Endothelial cell of umbilical vein (primary cell): ENCODE measurements around the gene SLC6A18. TPM values are rescaled to one million over a fixed set of nuclear protein-coding genes. Genes with fewer than 3 reads are reported as not detected.

Experiments
- BruUV-seq: library from RNA; stranded (reverse); fragments of 400-500 nt; replicated peaks from 2 replicates; lab custom pipeline; 2021; lab: Mats Ljungman, UMichigan
- CTCF ChIA-PET: fragments of 300-600, 350-600 bp; sonication (Branson Sonifier 250); formaldehyde crosslinking; loops from one replicate; lab custom pipeline; 2021; ENCODE audit warnings: antibody characterized with exemption, inconsistent platforms; lab: Charles Lee
- POLR2A ChIA-PET: fragments of 300-600, 350-600 bp; sonication (Branson Sonifier 250); formaldehyde crosslinking; loops from one replicate; lab custom pipeline; 2021; ENCODE audit warnings: antibody characterized with exemption, inconsistent platforms; lab: Charles Lee
- DNase-seq: peaks from one replicate; pipeline ENCODE4 v3.0.0-alpha.2; 2011; ENCODE audit warnings: low read depth, low spot score
- FAIRE-seq: peaks from 2 replicates; lab custom pipeline; 2011; peaks lifted over from hg19 to GRCh38; lab: Jason Lieb, UNC
- H2AFZ ChIP-seq: 2 replicates; pipeline ENCODE4 v1.6.0; 2012; ENCODE audit warnings: low read depth, low read length, control low read depth, inconsistent platforms
- H3K27ac ChIP-seq: 2 replicates; pipeline ENCODE4 v1.5.1; 2011; ENCODE audit warnings: low read depth, mild to moderate bottlenecking, control low read depth, low read length, moderate library complexity; ENCODE audit not compliant: insufficient read depth
- H3K27me3 ChIP-seq, 2 experiments: 2 replicates each; pipeline versions ENCODE4 v1.6.0 to v1.6.1; 2011; ENCODE audit warnings: low read length in 2 of 2, mixed read lengths in 1 of 2; ENCODE audit not compliant: control insufficient read depth in 2 of 2, insufficient read depth in 2 of 2
- H3K36me3 ChIP-seq, 2 experiments: 2 replicates in 1 of 2; 3 replicates in 1 of 2; pipeline ENCODE4 v1.5.1; 2011; ENCODE audit warnings: low read length in 2 of 2, mild to moderate bottlenecking in 1 of 2, moderate library complexity in 1 of 2; ENCODE audit not compliant: control insufficient read depth in 2 of 2, insufficient read depth in 2 of 2; ENCODE audit errors: extremely low read depth in 1 of 2
- H3K4me1 ChIP-seq: 3 replicates; pipeline ENCODE4 v1.5.1; 2011; ENCODE audit warnings: mild to moderate bottlenecking, low read length; ENCODE audit not compliant: control insufficient read depth, insufficient read depth; ENCODE audit errors: extremely low read depth
- H3K4me2 ChIP-seq: 2 replicates; pipeline ENCODE4 v1.6.1; 2011; ENCODE audit warnings: low read length, control low read depth, mixed read lengths; ENCODE audit not compliant: insufficient read depth
- H3K4me3 ChIP-seq, 3 experiments: fragments of 200-600 bp in 1 of 3; sonication (generic), shearing (Covaris generic) in 1 of 3; replicated peaks in 1 of 3; 2 replicates each; pipeline ENCODE4 v1.5.1; 2011 to 2016; ENCODE audit warnings: control low read depth in 3 of 3, low read length in 3 of 3, mild to moderate bottlenecking in 2 of 3, inconsistent platforms in 1 of 3, low read depth in 1 of 3, moderate library complexity in 1 of 3; ENCODE audit not compliant: insufficient read depth in 1 of 3
- H3K79me2 ChIP-seq: 2 replicates; pipeline ENCODE4 v1.6.0; 2012; ENCODE audit warnings: low read length, inconsistent platforms; ENCODE audit not compliant: control insufficient read depth, insufficient read depth
- H3K9ac ChIP-seq: replicated peaks from 2 replicates; pipeline ENCODE3; 2011; ENCODE audit warnings: low read length, control low read depth; ENCODE audit not compliant: insufficient read depth; ENCODE audit errors: extremely low read depth
- H3K9me1 ChIP-seq: replicated peaks from 3 replicates; pipeline ENCODE4 v1.6.0; 2011; ENCODE audit warnings: mild to moderate bottlenecking, low read length; ENCODE audit not compliant: control insufficient read depth, insufficient read depth; ENCODE audit errors: extremely low read depth
- H3K9me3 ChIP-seq: replicated peaks from 2 replicates; pipeline ENCODE4 v1.5.1; 2012; ENCODE audit warnings: low read length, inconsistent platforms; ENCODE audit not compliant: control insufficient read depth, insufficient read depth
- H4K20me1 ChIP-seq: replicated peaks from 2 replicates; pipeline ENCODE3; 2011; ENCODE audit warnings: mild to moderate bottlenecking, low read length; ENCODE audit not compliant: control insufficient read depth, insufficient read depth; ENCODE audit errors: extremely low read depth
- EZH2 ChIP-seq: IDR thresholded peaks from 2 replicates; pipeline ENCODE4 v1.6.1; 2012; ENCODE audit warnings: borderline replicate concordance, low read depth, mild to moderate bottlenecking, moderate library complexity, low read length, inconsistent platforms; ENCODE audit not compliant: severe bottlenecking
- POLR2AphosphoS5 ChIP-seq: IDR thresholded peaks from 2 replicates; pipeline ENCODE4 v1.6.1; 2012; ENCODE audit warnings: low read depth, mild to moderate bottlenecking, control low read depth, low read length, moderate library complexity; ENCODE audit not compliant: insufficient read depth
- dilution Hi-C: fragments of 300-500 bp; cut with MboI; formaldehyde crosslinking; loops from one replicate; pipeline ENCODE4 v1.15.0; 2019; ENCODE audit warnings: low sequenced_read_pairs; ENCODE audit not compliant: extremely low pct_ligation_motif_present
- intact Hi-C: fragments of 100-400 bp; cut with micrococcal nuclease; formaldehyde crosslinking; loops from one replicate; pipeline ENCODE4 v1.10.0; 2022
- polyA plus RNA-seq, 4 experiments: library from polyadenylated mRNA; depleted of rRNA in 3 of 4; stranded (reverse) in 3 of 4; unstranded in 1 of 4; fragments of >200 nt; gene quantifications; 2 replicates each; pipeline versions ENCODE4 v1.2.1 to v1.2.3, GENCODE V29; 2011 to 2012; ENCODE audit warnings: missing spikeins in 1 of 4
- total RNA-seq: library from RNA; stranded (reverse); gene quantifications from 2 replicates; pipeline ENCODE4 v1.2.3, GENCODE V29; 2021
- TF ChIP-seq, protein P1 (sequence below), 2 donors: IDR thresholded peaks; 1 replicate in 1 of 2; 2 replicates in 1 of 2; pipeline ENCODE4 v1.5.1; 2011; ENCODE audit warnings: low read length in 2 of 2, mild to moderate bottlenecking in 2 of 2, moderate library complexity in 2 of 2, control low read depth in 1 of 2, inconsistent platforms in 1 of 2, low read depth in 1 of 2; ENCODE audit not compliant: insufficient read depth in 1 of 2; ENCODE audit errors: extremely low read depth in 1 of 2

The SLC6A18 gene
- total and polyA plus RNA-seq, 2 donors (not counting 3 experiments of a cell fraction or from before 2014, with no cell fraction given), result not detected

- ChIA-PET POLR2A (no interaction called here), CTCF (no interaction called here)
- no peak overlapping the region for H3K27ac ChIP-seq
- FAIRE-seq (no peak), DNase-seq (no peak)
- no peak overlapping the region for H2AFZ ChIP-seq
- BruUV-seq, result no TSS peak
- TF ChIP-seq, protein P1, sequence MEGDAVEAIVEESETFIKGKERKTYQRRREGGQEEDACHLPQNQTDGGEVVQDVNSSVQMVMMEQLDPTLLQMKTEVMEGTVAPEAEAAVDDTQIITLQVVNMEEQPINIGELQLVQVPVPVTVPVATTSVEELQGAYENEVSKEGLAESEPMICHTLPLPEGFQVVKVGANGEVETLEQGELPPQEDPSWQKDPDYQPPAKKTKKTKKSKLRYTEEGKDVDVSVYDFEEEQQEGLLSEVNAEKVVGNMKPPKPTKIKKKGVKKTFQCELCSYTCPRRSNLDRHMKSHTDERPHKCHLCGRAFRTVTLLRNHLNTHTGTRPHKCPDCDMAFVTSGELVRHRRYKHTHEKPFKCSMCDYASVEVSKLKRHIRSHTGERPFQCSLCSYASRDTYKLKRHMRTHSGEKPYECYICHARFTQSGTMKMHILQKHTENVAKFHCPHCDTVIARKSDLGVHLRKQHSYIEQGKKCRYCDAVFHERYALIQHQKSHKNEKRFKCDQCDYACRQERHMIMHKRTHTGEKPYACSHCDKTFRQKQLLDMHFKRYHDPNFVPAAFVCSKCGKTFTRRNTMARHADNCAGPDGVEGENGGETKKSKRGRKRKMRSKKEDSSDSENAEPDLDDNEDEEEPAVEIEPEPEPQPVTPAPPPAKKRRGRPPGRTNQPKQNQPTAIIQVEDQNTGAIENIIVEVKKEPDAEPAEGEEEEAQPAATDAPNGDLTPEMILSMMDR (IDR thresholded peaks at IDR 0.05; ENCODE audit: extremely low read depth in 1 of 2, insufficient read depth in 1 of 2, low read depth in 1 of 2, low read length in 2 of 2), result no peak
- TF ChIP-seq EZH2, result no peak
- dilution Hi-C loops (no loop called here), intact Hi-C loops (no loop called here)
- no peaks in the 10 kb centered on the region for H3K9me3 ChIP-seq
- no peak overlapping the region for H3K4me3 ChIP-seq
- no peaks in the 10 kb centered on the region for H4K20me1 ChIP-seq
- no peaks in the 10 kb centered on the region for H3K4me1 ChIP-seq
- H3K4me2 ChIP-seq, result no peak overlapping the region
- H3K27me3 ChIP-seq, result peaks cover 0 to 2% of the 10 kb centered on the region in 2 experiments
- H3K79me2 ChIP-seq, result no peaks in the 10 kb centered on the region
- no peaks in the 10 kb centered on the region for H3K36me3 ChIP-seq
- no peaks in the 10 kb centered on the region for H3K9me1 ChIP-seq
- H3K9ac ChIP-seq, result no peak overlapping the region
Measured at GRCh38 chr5:1230551-1230950, 5.4 kb downstream of the SLC6A18 start.

- Histone ChIP-seq H3K9me1 (no peaks in the 10 kb centered on the region), H3K9me3 (no peaks in the 10 kb centered on the region), H3K4me1 (no peaks in the 10 kb centered on the region), H3K4me3 (no peak overlapping the region), H3K4me2 (no peak overlapping the region), H3K79me2 (no peaks in the 10 kb centered on the region), H3K9ac (no peak overlapping the region), H4K20me1 (no peaks in the 10 kb centered on the region), H3K27ac (no peak overlapping the region), H3K27me3 (peaks cover 0 to 2% of the 10 kb centered on the region in 2 experiments), H3K36me3 (no peaks in the 10 kb centered on the region), H2AFZ (no peak overlapping the region)
- no TSS peak for BruUV-seq
- intact Hi-C loops (no loop called here), dilution Hi-C loops (no loop called here)
- no peak for FAIRE-seq
- no peak for DNase-seq
- CTCF ChIA-PET, result no interaction called here
- no peak for TF ChIP-seq POLR2AphosphoS5
- POLR2A ChIA-PET, result no interaction called here
Measured at GRCh38 chr5:1231354-1231905, 6.2 kb downstream of the SLC6A18 start.
